Ramos (cell line): ENCODE results near the gene ISG20L2.

Experiments used
- in situ Hi-C: fragments of 300-500 bp; cut with MboI; formaldehyde crosslinking; loops from one replicate; pipeline ENCODE4 v1.14.3; 2022; ENCODE audit warnings: low sequenced_read_pairs; ENCODE audit not compliant: unreplicated experiment

Gene ISG20L2

GRCh38 chr1:156756355-156756754 lies 27.8 kb upstream of the ISG20L2 start:
- in situ Hi-C loops, result loop anchor here (25.0 kb wide), 1 partner anchor 1081 kb away; the partner anchor contains the start of gene CD5L

- in situ Hi-C loops, result loop anchor here (25.0 kb wide), 1 partner anchor 1082 kb away; the partner anchor contains the start of gene CD5L
Observed at GRCh38 chr1:156755527-156755950, 27.0 kb upstream of the ISG20L2 start.

GRCh38 chr1:156754219-156754618 lies 25.7 kb upstream of the ISG20L2 start:
- in situ Hi-C loops, result loop anchor here (25.0 kb wide), 1 partner anchor 1083 kb away; the partner anchor contains the start of gene CD5L

GRCh38 chr1:156752843-156753482 lies 24.4 kb upstream of the ISG20L2 start:
- in situ Hi-C loops, result loop anchor here (25.0 kb wide), 1 partner anchor 1084 kb away; the partner anchor contains the start of gene CD5L

- in situ Hi-C loops, result loop anchor here (25.0 kb wide), 1 partner anchor 1085 kb away; the partner anchor contains the start of gene CD5L
Observed at GRCh38 chr1:156751757-156752481, 23.4 kb upstream of the ISG20L2 start.

- in situ Hi-C loops, result loop anchor here (25.0 kb wide), 1 partner anchor 1086 kb away; the partner anchor contains the start of gene CD5L
Observed at GRCh38 chr1:156751451-156751756, 22.8 kb upstream of the ISG20L2 start, which contains the start of gene HDGF. Gene HDGF (minus strand): TSS chr1:156751675. CDS start chr1:156751429, 246 bp downstream.

- in situ Hi-C loops, result loop anchor here (25.0 kb wide), 1 partner anchor 1086 kb away; the partner anchor contains the start of gene CD5L
Observed at GRCh38 chr1:156750711-156751450, 22.3 kb upstream of the ISG20L2 start.

- in situ Hi-C loops, result loop anchor here (25.0 kb wide), 1 partner anchor 1087 kb away; the partner anchor contains the start of gene CD5L
Observed at GRCh38 chr1:156750191-156750672, 21.7 kb upstream of the ISG20L2 start.

- in situ Hi-C loops, result loop anchor here (25.0 kb wide), 1 partner anchor 1088 kb away; the partner anchor contains the start of gene CD5L
Observed at GRCh38 chr1:156749419-156750118, 21.0 kb upstream of the ISG20L2 start.

- in situ Hi-C loops, result no loop called here
Observed at GRCh38 chr1:156748670-156749418, 20.3 kb upstream of the ISG20L2 start.

GRCh38 chr1:156747742-156748669 lies 19.4 kb upstream of the ISG20L2 start:
- in situ Hi-C loops, result no loop called here

GRCh38 chr1:156746728-156747631 lies 18.4 kb upstream of the ISG20L2 start:
- in situ Hi-C loops, result no loop called here

- in situ Hi-C loops, result no loop called here
Observed at GRCh38 chr1:156746406-156746727, 17.8 kb upstream of the ISG20L2 start.

- in situ Hi-C loops, result no loop called here
Observed at GRCh38 chr1:156745881-156746280, 17.3 kb upstream of the ISG20L2 start.

- in situ Hi-C loops, result no loop called here
Observed at GRCh38 chr1:156744786-156745419, 16.3 kb upstream of the ISG20L2 start.

GRCh38 chr1:156744344-156744743 lies 15.8 kb upstream of the ISG20L2 start:
- in situ Hi-C loops, result no loop called here
